Activated T-cell treated with anti-CD3 and anti-CD28 coated beads, Interleukin-2, amount 50 U/mL, for 72 hours (primary cell): Measurements from ENCODE around the gene ENHO. TPM values are rescaled to one million over a fixed set of nuclear protein-coding genes. Genes with fewer than 3 reads are reported as not detected.
A peak's percentile ranks its signal among the peaks of the same experiment; 100 is the strongest.

ENCODE experiments used
- ATAC-seq, 2 donors: fragments of 150-1000 bp; cut with Tn5 transposase; replicated peaks in 1 of 2; 2 replicates each; pipeline ENCODE4 v1.10.0; 2021; ENCODE audit warnings: moderate library complexity in 2 of 2, mild to moderate bottlenecking in 1 of 2
- DNase-seq, 2 donors: peaks; one replicate each; pipeline ENCODE4 v3.0.0; 2021 to 2022; ENCODE audit warnings: mixed read lengths in 1 of 2
- H3K27ac Mint-ChIP-seq: one replicate; pipeline ENCODE4 v1.8.0; 2022; ENCODE audit warnings: mild to moderate bottlenecking, moderate library complexity, mixed read lengths
- H3K27me3 Mint-ChIP-seq: one replicate; pipeline ENCODE4 v1.8.0; 2022; ENCODE audit warnings: low read depth, mixed read lengths
- H3K36me3 Mint-ChIP-seq, 2 donors: one replicate each; pipeline ENCODE4 v1.8.0; 2022; ENCODE audit warnings: mixed read lengths in 2 of 2, mild to moderate bottlenecking in 1 of 2; ENCODE audit not compliant: insufficient read depth in 2 of 2
- H3K4me1 Mint-ChIP-seq: one replicate; pipeline ENCODE4 v1.8.0; 2022; ENCODE audit warnings: low read depth, mixed read lengths
- H3K4me3 Mint-ChIP-seq, 2 donors: one replicate each; pipeline ENCODE4 v1.8.0; 2022; ENCODE audit warnings: mild to moderate bottlenecking in 2 of 2, mixed read lengths in 2 of 2, moderate library complexity in 2 of 2
- H3K9me3 Mint-ChIP-seq, 2 donors: one replicate each; pipeline ENCODE4 v1.8.0; 2022; ENCODE audit warnings: mixed read lengths in 2 of 2
- total RNA-seq, 2 donors: library from RNA; stranded (reverse); gene quantifications; one replicate each; pipeline ENCODE4 v1.2.3, GENCODE V29; 2022

The ENHO gene
- total RNA-seq, 2 donors from 2014 or later, result 0.23 TPM; not detected in 1

GRCh38 chr9:34552606-34552981 is 29.8 kb upstream of the ENHO start:
- DNase-seq, result no peak
- Mint-ChIP-seq H3K4me1 (no peaks in the 10 kb centered on the region), H3K36me3 (no peaks in the 10 kb centered on the region)

GRCh38 chr9:34551751-34552605 is 29.2 kb upstream of the ENHO start:
- no peak for DNase-seq
- H3K4me1 Mint-ChIP-seq, result no peaks in the 10 kb centered on the region
- H3K36me3 Mint-ChIP-seq, result no peaks in the 10 kb centered on the region
- H3K9me3 Mint-ChIP-seq, result no peaks in the 10 kb centered on the region
- peaks cover 16% of the 10 kb centered on the region for H3K27me3 Mint-ChIP-seq
- no peak for ATAC-seq
- no peak overlapping the region for H3K27ac Mint-ChIP-seq
- H3K4me3 Mint-ChIP-seq, result no peak overlapping the region

More at GRCh38 chr9:34552606-34552981, 29.8 kb upstream of the ENHO start:
- no peak overlapping the region for H3K4me3 Mint-ChIP-seq
- no peaks in the 10 kb centered on the region for H3K9me3 Mint-ChIP-seq
- H3K27ac Mint-ChIP-seq, result no peak overlapping the region
- H3K27me3 Mint-ChIP-seq, result peaks cover 14% of the 10 kb centered on the region
- ATAC-seq, result no peak

- Mint-ChIP-seq H3K4me3 (no peak overlapping the region), H3K36me3 (no peaks in the 10 kb centered on the region), H3K4me1 (no peaks in the 10 kb centered on the region), H3K9me3 (no peaks in the 10 kb centered on the region), H3K27me3 (peaks cover 25% of the 10 kb centered on the region), H3K27ac (no peak overlapping the region)
- no peak for ATAC-seq
- no peak for DNase-seq
These were observed 28.0 kb upstream of the ENHO start for GRCh38 chr9:34550681-34551270.

- H3K9me3 Mint-ChIP-seq, result no peaks in the 10 kb centered on the region
- peaks cover 30% of the 10 kb centered on the region for H3K27me3 Mint-ChIP-seq
- DNase-seq (no peak), ATAC-seq (no peak)
- H3K36me3 Mint-ChIP-seq, result no peaks in the 10 kb centered on the region
- H3K27ac Mint-ChIP-seq, result no peak overlapping the region
- no peaks in the 10 kb centered on the region for H3K4me1 Mint-ChIP-seq
- H3K4me3 Mint-ChIP-seq, result no peak overlapping the region
These were observed 27.4 kb upstream of the ENHO start for GRCh38 chr9:34550016-34550680.

- ATAC-seq (no peak), DNase-seq (no peak)
- H3K4me3 Mint-ChIP-seq, result no peak overlapping the region
- H3K4me1 Mint-ChIP-seq, result no peaks in the 10 kb centered on the region
- H3K9me3 Mint-ChIP-seq, result no peaks in the 10 kb centered on the region
- H3K36me3 Mint-ChIP-seq, result no peaks in the 10 kb centered on the region
- peaks cover 33% of the 10 kb centered on the region for H3K27me3 Mint-ChIP-seq
- H3K27ac Mint-ChIP-seq, result no peak overlapping the region
These were observed 26.6 kb upstream of the ENHO start for GRCh38 chr9:34549407-34549732.

- peaks cover 35% of the 10 kb centered on the region for H3K27me3 Mint-ChIP-seq
- ATAC-seq (peak; percentile 46 to 55), DNase-seq (peak; percentile 50 to 52)
- H3K4me1 Mint-ChIP-seq, result no peaks in the 10 kb centered on the region
- H3K9me3 Mint-ChIP-seq, result no peaks in the 10 kb centered on the region
- H3K27ac Mint-ChIP-seq, result no peak overlapping the region
- H3K4me3 Mint-ChIP-seq, result no peak overlapping the region
- H3K36me3 Mint-ChIP-seq, result no peaks in the 10 kb centered on the region
These were observed 25.3 kb upstream of the ENHO start for GRCh38 chr9:34547960-34548611.

GRCh38 chr9:34546834-34547827 is 24.3 kb upstream of the ENHO start:
- H3K4me1 Mint-ChIP-seq, result no peaks in the 10 kb centered on the region
- no peak overlapping the region for H3K27ac Mint-ChIP-seq
- DNase-seq (peak; percentile 70 to 73), ATAC-seq (peak; percentile 72 to 82)
- no peak overlapping the region for H3K4me3 Mint-ChIP-seq
- no peaks in the 10 kb centered on the region for H3K36me3 Mint-ChIP-seq
- H3K9me3 Mint-ChIP-seq, result no peaks in the 10 kb centered on the region
- peaks cover 35% of the 10 kb centered on the region for H3K27me3 Mint-ChIP-seq

GRCh38 chr9:34546102-34546833 is 23.5 kb upstream of the ENHO start:
- DNase-seq (no peak), ATAC-seq (no peak)
- Mint-ChIP-seq H3K9me3 (no peaks in the 10 kb centered on the region), H3K4me1 (no peaks in the 10 kb centered on the region), H3K36me3 (no peaks in the 10 kb centered on the region), H3K27me3 (peaks cover 35% of the 10 kb centered on the region), H3K4me3 (no peak overlapping the region), H3K27ac (no peak overlapping the region)

GRCh38 chr9:34545497-34545896 is 22.7 kb upstream of the ENHO start:
- ATAC-seq, result no peak
- H3K27me3 Mint-ChIP-seq, result peaks cover 35% of the 10 kb centered on the region
- H3K9me3 Mint-ChIP-seq, result no peaks in the 10 kb centered on the region
- no peak overlapping the region for H3K27ac Mint-ChIP-seq
- DNase-seq, result no peak
- H3K4me1 Mint-ChIP-seq, result no peaks in the 10 kb centered on the region
- H3K36me3 Mint-ChIP-seq, result no peaks in the 10 kb centered on the region
- H3K4me3 Mint-ChIP-seq, result no peak overlapping the region

- no peak for DNase-seq
- Mint-ChIP-seq H3K4me3 (no peak overlapping the region), H3K27me3 (peaks cover 37% of the 10 kb centered on the region), H3K27ac (no peak overlapping the region), H3K36me3 (no peaks in the 10 kb centered on the region), H3K9me3 (no peaks in the 10 kb centered on the region), H3K4me1 (no peaks in the 10 kb centered on the region)
- ATAC-seq, result no peak
These were observed 21.2 kb upstream of the ENHO start for GRCh38 chr9:34544035-34544434.

GRCh38 chr9:34541540-34541939 is 18.8 kb upstream of the ENHO start:
- Mint-ChIP-seq H3K4me1 (no peaks in the 10 kb centered on the region), H3K27me3 (peaks cover 31% of the 10 kb centered on the region), H3K36me3 (no peaks in the 10 kb centered on the region), H3K4me3 (no peak overlapping the region), H3K27ac (no peak overlapping the region), H3K9me3 (no peaks in the 10 kb centered on the region)
- no peak for DNase-seq
- ATAC-seq, result no peak

- Mint-ChIP-seq H3K4me3 (no peak overlapping the region), H3K9me3 (no peaks in the 10 kb centered on the region), H3K4me1 (no peaks in the 10 kb centered on the region), H3K36me3 (no peaks in the 10 kb centered on the region), H3K27me3 (peaks cover 27% of the 10 kb centered on the region), H3K27ac (no peak overlapping the region)
- no peak for DNase-seq
- ATAC-seq, result no peak
These were observed 18.0 kb upstream of the ENHO start for GRCh38 chr9:34540827-34541226.
